ENCODE results near the gene RIPK3.
"Not testable (repeated sequence)": the region's sequence is repeated elsewhere in the genome, so short reads cannot be mapped to it uniquely, and the experiment has no call there.

The RIPK3 gene

GRCh38 chr14:24347134-24347533 is 7.3 kb upstream of the RIPK3 start:
- no peak for DNase-seq (ENCODE audit: low spot score)

- no peak for DNase-seq (ENCODE audit: low spot score)
Measured at GRCh38 chr14:24343795-24344660, 4.2 kb upstream of the RIPK3 start.

GRCh38 chr14:24342889-24343288 is 3.1 kb upstream of the RIPK3 start:
- no peak for DNase-seq (ENCODE audit: low spot score)

GRCh38 chr14:24340606-24341005 is 815 bp upstream of the RIPK3 start:
- no peak for DNase-seq (ENCODE audit: low spot score)

GRCh38 chr14:24338843-24339242 is 948 bp downstream of the RIPK3 start:
- DNase-seq (ENCODE audit: low spot score) = no peak

- DNase-seq (ENCODE audit: low spot score) = no peak
Measured at GRCh38 chr14:24337824-24338175, 2.0 kb downstream of the RIPK3 start.

- DNase-seq (ENCODE audit: low spot score) = no peak
Measured at GRCh38 chr14:24337144-24337823, 2.5 kb downstream of the RIPK3 start.

- DNase-seq (ENCODE audit: low spot score) = no peak
Measured at GRCh38 chr14:24335461-24336171, 4.2 kb downstream of the RIPK3 start.

- no peak for DNase-seq (ENCODE audit: low spot score)
Measured at GRCh38 chr14:24334431-24335291, 5.1 kb downstream of the RIPK3 start, which contains the start of gene ADCY4. TSS of gene ADCY4 (minus strand) at chr14:24335071. CDS start at chr14:24334652, 419 bp downstream.

GRCh38 chr14:24332268-24332993 is 7.4 kb downstream of the RIPK3 start:
- DNase-seq (ENCODE audit: low spot score) = peak; percentile 94

- DNase-seq (ENCODE audit: low spot score) = no peak
Measured at GRCh38 chr14:24331731-24332267, 8.0 kb downstream of the RIPK3 start.

GRCh38 chr14:24330973-24331674 is 8.7 kb downstream of the RIPK3 start:
- DNase-seq (ENCODE audit: low spot score) = no peak

- no peak for DNase-seq (ENCODE audit: low spot score)
Measured at GRCh38 chr14:24329736-24330135, 10.1 kb downstream of the RIPK3 start.

GRCh38 chr14:24329073-24329663 is 10.6 kb downstream of the RIPK3 start:
- no peak for DNase-seq (ENCODE audit: low spot score)

GRCh38 chr14:24327914-24328313 is 11.9 kb downstream of the RIPK3 start:
- DNase-seq (ENCODE audit: low spot score) = not testable (repeated sequence)

GRCh38 chr14:24327303-24327702 is 12.5 kb downstream of the RIPK3 start:
- DNase-seq (ENCODE audit: low spot score) = no peak

GRCh38 chr14:24325963-24326362 is 13.8 kb downstream of the RIPK3 start:
- DNase-seq (ENCODE audit: low spot score) = no peak

- no peak for DNase-seq (ENCODE audit: low spot score)
Measured at GRCh38 chr14:24325041-24325530, 14.7 kb downstream of the RIPK3 start.

GRCh38 chr14:24324024-24324423 is 15.8 kb downstream of the RIPK3 start:
- DNase-seq (ENCODE audit: low spot score) = no peak

- no peak for DNase-seq (ENCODE audit: low spot score)
Measured at GRCh38 chr14:24323341-24323740, 16.4 kb downstream of the RIPK3 start.

Measured in germinal center (tissue), 1 donor.